Stimulated activated effector memory CD8-positive, alpha-beta T cell treated with anti-CD3 and anti-CD28 coated beads, Interleukin-12 subunit alpha, Interleukin-12 subunit beta, amount 100 ng/mL, for 72 hours (primary cell): Measurements from ENCODE around the gene SHISA9.
"Not testable (repeated sequence)": the region's sequence is repeated elsewhere in the genome, so short reads cannot be mapped to it uniquely, and the experiment has no call there.

ENCODE experiments used
- ATAC-seq: fragments of 150-1000 bp; cut with Tn5 transposase; 2 replicates; pipeline ENCODE4 v1.10.0; 2021
- DNase-seq, 2 donors: peaks; one replicate each; pipeline ENCODE4 v3.0.0; 2021 to 2022; ENCODE audit warnings: low spot score in 2 of 2
- H3K27ac Mint-ChIP-seq: one replicate; pipeline ENCODE4 v1.8.0; 2022; ENCODE audit warnings: mild to moderate bottlenecking, mixed read lengths
- H3K36me3 Mint-ChIP-seq: one replicate; pipeline ENCODE4 v1.8.0; 2022; ENCODE audit warnings: mild to moderate bottlenecking, mixed read lengths
- H3K4me1 Mint-ChIP-seq: one replicate; pipeline ENCODE4 v1.8.0; 2022; ENCODE audit warnings: mixed read lengths
- H3K4me3 Mint-ChIP-seq: one replicate; pipeline ENCODE4 v1.8.0; 2022; ENCODE audit warnings: mild to moderate bottlenecking, mixed read lengths
- H3K9me3 Mint-ChIP-seq: one replicate; pipeline ENCODE4 v1.8.0; 2022; ENCODE audit warnings: mixed read lengths

Gene SHISA9

GRCh38 chr16:12907670-12908233 is 6.4 kb downstream of the SHISA9 start:
- H3K27ac Mint-ChIP-seq = no peak overlapping the region

GRCh38 chr16:12917246-12917645 is 15.8 kb downstream of the SHISA9 start:
- no peak overlapping the region for H3K27ac Mint-ChIP-seq
- H3K36me3 Mint-ChIP-seq = no peaks in the 10 kb centered on the region
- no peak overlapping the region for H3K4me3 Mint-ChIP-seq
- ATAC-seq (no peak), DNase-seq (no peak)
- H3K4me1 Mint-ChIP-seq = no peaks in the 10 kb centered on the region
- no peaks in the 10 kb centered on the region for H3K9me3 Mint-ChIP-seq

More at GRCh38 chr16:12907670-12908233, 6.4 kb downstream of the SHISA9 start:
- H3K4me1 Mint-ChIP-seq = no peaks in the 10 kb centered on the region
- no peaks in the 10 kb centered on the region for H3K36me3 Mint-ChIP-seq
- no peak overlapping the region for H3K4me3 Mint-ChIP-seq
- no peaks in the 10 kb centered on the region for H3K9me3 Mint-ChIP-seq
- no peak for DNase-seq
- no peak for ATAC-seq

- no peaks in the 10 kb centered on the region for H3K4me1 Mint-ChIP-seq
- H3K27ac Mint-ChIP-seq = no peak overlapping the region
- no peak for DNase-seq
- H3K4me3 Mint-ChIP-seq = no peak overlapping the region
- H3K9me3 Mint-ChIP-seq = no peaks in the 10 kb centered on the region
- no peak for ATAC-seq
- H3K36me3 Mint-ChIP-seq = no peaks in the 10 kb centered on the region
Measured at GRCh38 chr16:12917653-12918052, 16.3 kb downstream of the SHISA9 start.

GRCh38 chr16:12920739-12921138 is 19.3 kb downstream of the SHISA9 start:
- Mint-ChIP-seq H3K4me1 (no peaks in the 10 kb centered on the region), H3K36me3 (no peaks in the 10 kb centered on the region), H3K4me3 (no peak overlapping the region), H3K9me3 (peaks cover 3% of the 10 kb centered on the region), H3K27ac (no peak overlapping the region)
- DNase-seq (no peak), ATAC-seq (no peak)

- not testable (repeated sequence) for H3K4me3 Mint-ChIP-seq, H3K36me3 Mint-ChIP-seq, H3K27ac Mint-ChIP-seq, H3K4me1 Mint-ChIP-seq, H3K9me3 Mint-ChIP-seq, ATAC-seq, DNase-seq
Measured at GRCh38 chr16:12923640-12924039, 22.2 kb downstream of the SHISA9 start.

- DNase-seq (no peak), ATAC-seq (no peak)
- H3K27ac Mint-ChIP-seq = no peak overlapping the region
- no peaks in the 10 kb centered on the region for H3K4me1 Mint-ChIP-seq
- peaks cover 3% of the 10 kb centered on the region for H3K9me3 Mint-ChIP-seq
- H3K4me3 Mint-ChIP-seq = no peak overlapping the region
- H3K36me3 Mint-ChIP-seq = no peaks in the 10 kb centered on the region
Measured at GRCh38 chr16:12925026-12925800, 23.8 kb downstream of the SHISA9 start.

- no peak overlapping the region for H3K4me3 Mint-ChIP-seq
- ATAC-seq (no peak), DNase-seq (no peak)
- H3K4me1 Mint-ChIP-seq = no peaks in the 10 kb centered on the region
- no peaks in the 10 kb centered on the region for H3K36me3 Mint-ChIP-seq
- no peak overlapping the region for H3K27ac Mint-ChIP-seq
- peaks cover 3% of the 10 kb centered on the region for H3K9me3 Mint-ChIP-seq
Measured at GRCh38 chr16:12927591-12927990, 26.2 kb downstream of the SHISA9 start.

GRCh38 chr16:12930881-12931280 is 29.5 kb downstream of the SHISA9 start:
- H3K27ac Mint-ChIP-seq = no peak overlapping the region
- no peaks in the 10 kb centered on the region for H3K9me3 Mint-ChIP-seq
- no peak for ATAC-seq
- H3K4me1 Mint-ChIP-seq = no peaks in the 10 kb centered on the region
- H3K36me3 Mint-ChIP-seq = no peaks in the 10 kb centered on the region
- H3K4me3 Mint-ChIP-seq = no peak overlapping the region
- no peak for DNase-seq

- DNase-seq (no peak), ATAC-seq (no peak)
- H3K4me1 Mint-ChIP-seq = no peaks in the 10 kb centered on the region
- no peaks in the 10 kb centered on the region for H3K9me3 Mint-ChIP-seq
- H3K27ac Mint-ChIP-seq = no peak overlapping the region
- no peak overlapping the region for H3K4me3 Mint-ChIP-seq
- H3K36me3 Mint-ChIP-seq = no peaks in the 10 kb centered on the region
Measured at GRCh38 chr16:12936391-12936790, 35.0 kb downstream of the SHISA9 start.

GRCh38 chr16:12941896-12942295 is 40.5 kb downstream of the SHISA9 start:
- ATAC-seq (no peak), DNase-seq (no peak)
- H3K27ac Mint-ChIP-seq = no peak overlapping the region
- H3K9me3 Mint-ChIP-seq = no peaks in the 10 kb centered on the region
- H3K4me1 Mint-ChIP-seq = no peaks in the 10 kb centered on the region
- no peaks in the 10 kb centered on the region for H3K36me3 Mint-ChIP-seq
- no peak overlapping the region for H3K4me3 Mint-ChIP-seq

- no peak overlapping the region for H3K27ac Mint-ChIP-seq
- H3K9me3 Mint-ChIP-seq = no peaks in the 10 kb centered on the region
- no peaks in the 10 kb centered on the region for H3K36me3 Mint-ChIP-seq
- DNase-seq (no peak), ATAC-seq (no peak)
- H3K4me1 Mint-ChIP-seq = no peaks in the 10 kb centered on the region
- H3K4me3 Mint-ChIP-seq = no peak overlapping the region
Measured at GRCh38 chr16:12942861-12943260, 41.5 kb downstream of the SHISA9 start.

- H3K4me1 Mint-ChIP-seq = no peaks in the 10 kb centered on the region
- H3K36me3 Mint-ChIP-seq = no peaks in the 10 kb centered on the region
- H3K9me3 Mint-ChIP-seq = no peaks in the 10 kb centered on the region
- ATAC-seq = no peak
- no peak for DNase-seq
- H3K4me3 Mint-ChIP-seq = no peak overlapping the region
- H3K27ac Mint-ChIP-seq = no peak overlapping the region
Measured at GRCh38 chr16:12944300-12944699, 42.9 kb downstream of the SHISA9 start.

- no peak for ATAC-seq
- Mint-ChIP-seq H3K4me3 (no peak overlapping the region), H3K9me3 (no peaks in the 10 kb centered on the region)
Measured at GRCh38 chr16:12951392-12951791, 50.0 kb downstream of the SHISA9 start.

GRCh38 chr16:12951976-12952375 is 50.6 kb downstream of the SHISA9 start:
- no peak for ATAC-seq
- DNase-seq = no peak
- Mint-ChIP-seq H3K36me3 (no peaks in the 10 kb centered on the region), H3K4me1 (no peaks in the 10 kb centered on the region), H3K9me3 (no peaks in the 10 kb centered on the region), H3K4me3 (no peak overlapping the region), H3K27ac (no peak overlapping the region)

More at GRCh38 chr16:12951392-12951791, 50.0 kb downstream of the SHISA9 start:
- DNase-seq = no peak
- no peak overlapping the region for H3K27ac Mint-ChIP-seq
- H3K36me3 Mint-ChIP-seq = no peaks in the 10 kb centered on the region
- no peaks in the 10 kb centered on the region for H3K4me1 Mint-ChIP-seq

- ATAC-seq = no peak
- H3K4me1 Mint-ChIP-seq = no peaks in the 10 kb centered on the region
- no peaks in the 10 kb centered on the region for H3K36me3 Mint-ChIP-seq
- no peak overlapping the region for H3K27ac Mint-ChIP-seq
- DNase-seq = no peak
- peaks cover 4% of the 10 kb centered on the region for H3K9me3 Mint-ChIP-seq
- no peak overlapping the region for H3K4me3 Mint-ChIP-seq
Measured at GRCh38 chr16:12958366-12958765, 57.0 kb downstream of the SHISA9 start.

- H3K36me3 Mint-ChIP-seq = no peaks in the 10 kb centered on the region
- ATAC-seq = no peak
Measured at GRCh38 chr16:12959072-12959471, 57.7 kb downstream of the SHISA9 start.

More at GRCh38 chr16:12959072-12959471, 57.7 kb downstream of the SHISA9 start:
- no peak for DNase-seq
- Mint-ChIP-seq H3K27ac (no peak overlapping the region), H3K9me3 (peaks cover 4% of the 10 kb centered on the region), H3K4me1 (no peaks in the 10 kb centered on the region), H3K4me3 (no peak overlapping the region)
